ENCODE results near the gene PLXNA2. TPM values are rescaled to one million over a fixed set of nuclear protein-coding genes. Genes with fewer than 3 reads are reported as not detected.

PLXNA2 gene
- total and polyA plus RNA-seq, 2 donors (not counting 3 experiments of a cell fraction or from before 2014, with no cell fraction given), result 42.6 to 229 TPM

- dilution Hi-C loops (cut with MboI; ENCODE audit: extremely low pct_ligation_motif_present, low sequenced_read_pairs), result no loop called here
- POLR2A ChIA-PET, result no interaction called here
- H3K9me1 ChIP-seq (replicated peaks; ENCODE audit: control insufficient read depth, extremely low read depth, insufficient read depth, low read length), result no peaks in the 10 kb centered on the region
Observed at GRCh38 chr1:208089761-208090370, 154.3 kb downstream of the PLXNA2 start.

More at GRCh38 chr1:208089761-208090370, 154.3 kb downstream of the PLXNA2 start:
- Histone ChIP-seq H3K9me3 (replicated peaks; ENCODE audit: control insufficient read depth, insufficient read depth, low read length) (no peaks in the 10 kb centered on the region), H2AFZ (ENCODE audit: low read depth, low read length) (no peak overlapping the region), H3K4me3 (replicated peaks in 1 of 3; ENCODE audit: insufficient read depth in 1 of 3, low read depth in 1 of 3, low read length in 3 of 3) (no peak overlapping the region), H3K36me3 (ENCODE audit: control insufficient read depth in 2 of 2, extremely low read depth in 1 of 2, insufficient read depth in 2 of 2, low read length in 2 of 2) (peaks cover 36 to 37% of the 10 kb centered on the region in 2 experiments), H4K20me1 (replicated peaks; ENCODE audit: control insufficient read depth, extremely low read depth, insufficient read depth, low read length) (no peaks in the 10 kb centered on the region), H3K27ac (ENCODE audit: insufficient read depth, low read depth, low read length) (no peak overlapping the region), H3K4me2 (ENCODE audit: insufficient read depth, low read length) (no peak overlapping the region), H3K79me2 (ENCODE audit: control insufficient read depth, insufficient read depth, low read length) (peaks cover 2% of the 10 kb centered on the region), H3K4me1 (ENCODE audit: control insufficient read depth, extremely low read depth, insufficient read depth, low read length) (no peaks in the 10 kb centered on the region), H3K27me3 (ENCODE audit: control insufficient read depth in 2 of 2, insufficient read depth in 2 of 2, low read length in 2 of 2) (no peaks in the 10 kb centered on the region), H3K9ac (replicated peaks; ENCODE audit: extremely low read depth, insufficient read depth, low read length) (no peak overlapping the region)
- DNase-seq (ENCODE audit: low read depth, low spot score), result no peak
- CTCF ChIA-PET, result interaction anchor here (1.0 to 2.7 kb wide), 3 partner anchors 18 to 155 kb away, joined by 3 to 15 read pairs (median 5); partner anchors contain the start of gene PLXNA2
- intact Hi-C loops (cut with micrococcal nuclease), result no loop called here
- TF ChIP-seq, protein P1, sequence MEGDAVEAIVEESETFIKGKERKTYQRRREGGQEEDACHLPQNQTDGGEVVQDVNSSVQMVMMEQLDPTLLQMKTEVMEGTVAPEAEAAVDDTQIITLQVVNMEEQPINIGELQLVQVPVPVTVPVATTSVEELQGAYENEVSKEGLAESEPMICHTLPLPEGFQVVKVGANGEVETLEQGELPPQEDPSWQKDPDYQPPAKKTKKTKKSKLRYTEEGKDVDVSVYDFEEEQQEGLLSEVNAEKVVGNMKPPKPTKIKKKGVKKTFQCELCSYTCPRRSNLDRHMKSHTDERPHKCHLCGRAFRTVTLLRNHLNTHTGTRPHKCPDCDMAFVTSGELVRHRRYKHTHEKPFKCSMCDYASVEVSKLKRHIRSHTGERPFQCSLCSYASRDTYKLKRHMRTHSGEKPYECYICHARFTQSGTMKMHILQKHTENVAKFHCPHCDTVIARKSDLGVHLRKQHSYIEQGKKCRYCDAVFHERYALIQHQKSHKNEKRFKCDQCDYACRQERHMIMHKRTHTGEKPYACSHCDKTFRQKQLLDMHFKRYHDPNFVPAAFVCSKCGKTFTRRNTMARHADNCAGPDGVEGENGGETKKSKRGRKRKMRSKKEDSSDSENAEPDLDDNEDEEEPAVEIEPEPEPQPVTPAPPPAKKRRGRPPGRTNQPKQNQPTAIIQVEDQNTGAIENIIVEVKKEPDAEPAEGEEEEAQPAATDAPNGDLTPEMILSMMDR (IDR thresholded peaks at IDR 0.05; ENCODE audit: extremely low read depth in 1 of 2, insufficient read depth in 1 of 2, low read depth in 1 of 2, low read length in 2 of 2), result no peak
- TF ChIP-seq POLR2A (IDR thresholded peaks at IDR 0.05; ENCODE audit: low read depth, low read length) (no peak), GATA2 (IDR thresholded peaks at IDR 0.05; ENCODE audit: insufficient read depth, insufficient read length, low read depth, low read length) (no peak), MYC (IDR thresholded peaks at IDR 0.05; ENCODE audit: low read depth, low read length) (no peak), POLR2AphosphoS5 (IDR thresholded peaks at IDR 0.05; ENCODE audit: insufficient read depth, low read depth, low read length) (no peak), FOS (IDR thresholded peaks at IDR 0.05; ENCODE audit: borderline replicate concordance, insufficient read depth, low read length) (no peak), MAX (IDR thresholded peaks at IDR 0.05; ENCODE audit: insufficient read depth, insufficient read length) (no peak), EZH2 (IDR thresholded peaks at IDR 0.05; ENCODE audit: borderline replicate concordance, low read depth, low read length, severe bottlenecking) (no peak), JUN (IDR thresholded peaks at IDR 0.05; ENCODE audit: borderline replicate concordance, insufficient read depth, insufficient read length, low read depth) (no peak)
- no peak for FAIRE-seq
- no TSS peak for BruUV-seq (replicated peaks)
